Lower leg skin (tissue), 3 donors: ENCODE measurements around the gene ARHGAP10.

ENCODE experiments used
- POLR2A ChIP-seq, 2 donors: fragments of 450-650 bp; IDR thresholded peaks; one replicate each; pipeline ENCODE4 v1.6.1; 2016 to 2017; ENCODE audit warnings: antibody characterized with exemption in 2 of 2, mild to moderate bottlenecking in 1 of 2, moderate library complexity in 1 of 2
- TF ChIP-seq, protein P1 (sequence below), 3 donors: fragments of 450-650 bp; IDR thresholded peaks; one replicate each; pipeline ENCODE4 v1.5.1; 2016; ENCODE audit warnings: antibody characterized with exemption in 3 of 3, mild to moderate bottlenecking in 3 of 3, moderate library complexity in 2 of 3

DNA sequence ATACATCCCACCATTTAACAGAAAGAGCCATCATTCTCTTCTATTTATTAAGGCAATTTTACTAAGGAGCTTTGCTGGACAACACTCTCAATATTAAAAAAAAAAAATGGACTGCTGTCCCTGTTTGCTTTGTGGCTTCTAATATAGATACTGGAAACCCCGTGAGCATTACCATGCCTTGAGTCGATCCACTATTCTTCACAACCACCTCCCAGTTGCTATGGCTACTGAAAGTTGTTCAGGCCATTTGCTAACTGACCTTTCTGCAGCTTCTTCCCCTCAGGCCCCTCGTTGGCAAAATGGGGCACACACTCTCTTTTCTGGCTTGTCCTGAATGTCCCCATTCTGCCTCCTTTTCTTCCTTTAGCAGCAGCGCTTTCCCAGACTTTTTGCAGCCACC lies 369.9 kb downstream of the ARHGAP10 start:
- TF ChIP-seq, protein P1, sequence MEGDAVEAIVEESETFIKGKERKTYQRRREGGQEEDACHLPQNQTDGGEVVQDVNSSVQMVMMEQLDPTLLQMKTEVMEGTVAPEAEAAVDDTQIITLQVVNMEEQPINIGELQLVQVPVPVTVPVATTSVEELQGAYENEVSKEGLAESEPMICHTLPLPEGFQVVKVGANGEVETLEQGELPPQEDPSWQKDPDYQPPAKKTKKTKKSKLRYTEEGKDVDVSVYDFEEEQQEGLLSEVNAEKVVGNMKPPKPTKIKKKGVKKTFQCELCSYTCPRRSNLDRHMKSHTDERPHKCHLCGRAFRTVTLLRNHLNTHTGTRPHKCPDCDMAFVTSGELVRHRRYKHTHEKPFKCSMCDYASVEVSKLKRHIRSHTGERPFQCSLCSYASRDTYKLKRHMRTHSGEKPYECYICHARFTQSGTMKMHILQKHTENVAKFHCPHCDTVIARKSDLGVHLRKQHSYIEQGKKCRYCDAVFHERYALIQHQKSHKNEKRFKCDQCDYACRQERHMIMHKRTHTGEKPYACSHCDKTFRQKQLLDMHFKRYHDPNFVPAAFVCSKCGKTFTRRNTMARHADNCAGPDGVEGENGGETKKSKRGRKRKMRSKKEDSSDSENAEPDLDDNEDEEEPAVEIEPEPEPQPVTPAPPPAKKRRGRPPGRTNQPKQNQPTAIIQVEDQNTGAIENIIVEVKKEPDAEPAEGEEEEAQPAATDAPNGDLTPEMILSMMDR (IDR thresholded peaks at IDR 0.05): no peak
- no peak for TF ChIP-seq POLR2A (IDR thresholded peaks at IDR 0.05)
